Esophagus muscularis mucosa (tissue), 4 donors: ENCODE results near the gene LRP2. TPM values are rescaled to one million over a fixed set of nuclear protein-coding genes. Genes with fewer than 3 reads are reported as not detected.

Experiments
- DNase-seq: peaks from one replicate; pipeline ENCODE4 v3.0.0-alpha.2; 2017; ENCODE audit errors: extremely low spot score
- H3K27ac ChIP-seq, 4 donors: fragments of 200-600 bp; sonication (generic); replicated peaks in 1 of 4; 1 replicate in 3 of 4; 2 replicates in 1 of 4; pipeline ENCODE4 v1.5.1; 2016 to 2019; ENCODE audit warnings: mild to moderate bottlenecking in 1 of 4
- H3K27me3 ChIP-seq, 4 donors: fragments of 200-600 bp; sonication (generic); one replicate each; pipeline versions ENCODE4 v1.5.1 to v1.6.0; 2016 to 2019
- H3K36me3 ChIP-seq, 4 donors: fragments of 200-600 bp; sonication (generic); one replicate each; pipeline ENCODE4 v1.5.1; 2016 to 2019
- H3K4me1 ChIP-seq, 4 donors: fragments of 200-600 bp; sonication (generic); one replicate each; pipeline ENCODE4 v1.5.1; 2016 to 2019
- H3K4me3 ChIP-seq, 4 donors: fragments of 200-600 bp; sonication (generic); 1 replicate in 2 of 4; 2 replicates in 2 of 4; pipeline ENCODE4 v1.5.1; 2016 to 2019; ENCODE audit warnings: mild to moderate bottlenecking in 4 of 4, moderate library complexity in 1 of 4
- H3K9me3 ChIP-seq, 4 donors: fragments of 200-600 bp; sonication (generic); 1 replicate in 3 of 4; 2 replicates in 1 of 4; pipeline ENCODE4 v1.5.1; 2016 to 2019
- CTCF ChIP-seq, 3 experiments: fragments of 200-600 bp in 2 of 3; fragments of 450-650 bp in 1 of 3; sonication (generic) in 2 of 3; IDR thresholded peaks; one replicate each; pipeline ENCODE4 v1.5.1; 2017 to 2019; ENCODE audit warnings: antibody characterized with exemption in 3 of 3, mild to moderate bottlenecking in 2 of 3, moderate library complexity in 1 of 3
- EP300 ChIP-seq: sonication (generic); formaldehyde crosslinking; IDR thresholded peaks from one replicate; pipeline ENCODE4 v1.6.1; 2017; ENCODE audit warnings: antibody characterized with exemption
- POLR2A ChIP-seq: fragments of 450-650 bp; IDR thresholded peaks from one replicate; pipeline ENCODE4 v1.6.1; 2017; ENCODE audit warnings: antibody characterized with exemption, moderate library complexity, mild to moderate bottlenecking, low read depth
- POLR2AphosphoS5 ChIP-seq, 2 donors: sonication (generic); formaldehyde crosslinking; IDR thresholded peaks; one replicate each; pipeline ENCODE4 v1.6.1; 2017; ENCODE audit warnings: antibody characterized with exemption in 2 of 2
- WGBS: methylation state at CpG from one replicate; pipeline ENCODE4 v1.1.5; 2018; 5-methylcytosine and 5-hydroxymethylcytosine counted together
- intact Hi-C: fragments of 100-400 bp; cut with DNase I; formaldehyde crosslinking; loops from one replicate; pipeline ENCODE4 v1.15.1; 2023
- total RNA-seq, 4 donors: library from RNA; depleted of rRNA; stranded (reverse); fragments of >200 nt; gene quantifications; one replicate each; pipeline versions ENCODE4 v1.1.0 to v1.2.1, GENCODE V29; 2016

LRP2 gene
- total RNA-seq, 4 donors from 2014 or later: not detected

GRCh38 chr2:169258045-169258601, 104.2 kb downstream of the LRP2 start:
- Histone ChIP-seq H3K4me1 (no peaks in the 10 kb centered on the region), H3K36me3 (no peaks in the 10 kb centered on the region), H3K27me3 (no peaks in the 10 kb centered on the region), H3K9me3 (no peaks in the 10 kb centered on the region), H3K27ac (no peak overlapping the region), H3K4me3 (no peak overlapping the region)
- TF ChIP-seq EP300: no peak
- TF ChIP-seq POLR2A: no peak
- TF ChIP-seq CTCF (IDR thresholded peaks at IDR 0.05): no peak
- no peak for TF ChIP-seq POLR2AphosphoS5 (IDR thresholded peaks at IDR 0.05)
- intact Hi-C loops: no loop called here
- no peak for DNase-seq
- WGBS: 77% methylated on average over 3 of the region's 3 CpGs

- intact Hi-C loops: no loop called here
- H3K27me3 ChIP-seq: no peaks in the 10 kb centered on the region
- 46% methylated on average over 4 of the region's 4 CpGs for WGBS
- TF ChIP-seq EP300 (no peak), CTCF (IDR thresholded peaks at IDR 0.05) (no peak), POLR2AphosphoS5 (IDR thresholded peaks at IDR 0.05) (no peak)
- no peak overlapping the region for H3K4me3 ChIP-seq
- H3K36me3 ChIP-seq: no peaks in the 10 kb centered on the region
- DNase-seq: no peak
- H3K27ac ChIP-seq: no peak overlapping the region
- no peaks in the 10 kb centered on the region for H3K9me3 ChIP-seq
- no peaks in the 10 kb centered on the region for H3K4me1 ChIP-seq
Observed at GRCh38 chr2:169254774-169255173, 107.6 kb downstream of the LRP2 start.

GRCh38 chr2:169247211-169247610, 115.1 kb downstream of the LRP2 start:
- no peaks in the 10 kb centered on the region for H3K36me3 ChIP-seq
- intact Hi-C loops: no loop called here
- no peak for DNase-seq
- no peak overlapping the region for H3K4me3 ChIP-seq
- H3K4me1 ChIP-seq: no peaks in the 10 kb centered on the region
- TF ChIP-seq POLR2AphosphoS5 (IDR thresholded peaks at IDR 0.05) (no peak), EP300 (no peak), POLR2A (no peak), CTCF (IDR thresholded peaks at IDR 0.05) (no peak)
- 78% methylated on average over 4 of the region's 4 CpGs for WGBS
- no peaks in the 10 kb centered on the region for H3K9me3 ChIP-seq
- H3K27me3 ChIP-seq: no peaks in the 10 kb centered on the region
- H3K27ac ChIP-seq: no peak overlapping the region

- Histone ChIP-seq H3K27me3 (no peaks in the 10 kb centered on the region), H3K4me1 (peaks cover 0 to 16% (median 7%) of the 10 kb centered on the region in 4 donors), H3K36me3 (no peaks in the 10 kb centered on the region), H3K4me3 (no peak overlapping the region), H3K27ac (no peak overlapping the region), H3K9me3 (no peaks in the 10 kb centered on the region)
- DNase-seq: no peak
- WGBS: 83% methylated on average over 1 of the region's 1 CpG
- TF ChIP-seq POLR2A: no peak
- no peak for TF ChIP-seq POLR2AphosphoS5 (IDR thresholded peaks at IDR 0.05)
- no peak for TF ChIP-seq CTCF (IDR thresholded peaks at IDR 0.05)
- TF ChIP-seq EP300: no peak
- intact Hi-C loops: no loop called here
Observed at GRCh38 chr2:169240405-169240804, 121.9 kb downstream of the LRP2 start.

- no peaks in the 10 kb centered on the region for H3K9me3 ChIP-seq
- H3K4me3 ChIP-seq: no peak overlapping the region
- H3K27me3 ChIP-seq: no peaks in the 10 kb centered on the region
- no peak for DNase-seq
- peaks cover 0 to 16% (median 7%) of the 10 kb centered on the region in 4 donors for H3K4me1 ChIP-seq
- intact Hi-C loops: no loop called here
- no peaks in the 10 kb centered on the region for H3K36me3 ChIP-seq
- TF ChIP-seq POLR2A (no peak), POLR2AphosphoS5 (IDR thresholded peaks at IDR 0.05) (no peak), CTCF (IDR thresholded peaks at IDR 0.05) (no peak), EP300 (no peak)
- WGBS: 89% methylated on average over 6 of the region's 6 CpGs
- no peak overlapping the region for H3K27ac ChIP-seq
Observed at GRCh38 chr2:169237939-169238338, 124.4 kb downstream of the LRP2 start.
